Activated naive CD8-positive, alpha-beta T cell treated with anti-CD3 and anti-CD28 coated beads, Interleukin-2, amount 10 ng/mL, durations not matched to agents 7 days and 5 days (primary cell): Measurements from ENCODE around the gene ADGRD1. TPM values are rescaled to one million over a fixed set of nuclear protein-coding genes. Genes with fewer than 3 reads are reported as not detected.

Experiments
- ATAC-seq: fragments of 150-1000 bp; cut with Tn5 transposase; one replicate; pipeline ENCODE4 v1.10.0; 2021; ENCODE audit warnings: low read depth, moderate library complexity
- POLR2A ChIA-PET: fragments of 350-600 bp; sonication (Branson Sonifier 250); formaldehyde crosslinking; loops from one replicate; lab custom pipeline; 2021; ENCODE audit warnings: antibody characterized with exemption; lab: Charles Lee
- DNase-seq: peaks from one replicate; pipeline ENCODE4 v3.0.0; 2021
- H3K27ac Mint-ChIP-seq: one replicate; pipeline ENCODE4 v1.8.0; 2022; ENCODE audit warnings: mild to moderate bottlenecking, mixed read lengths
- H3K27me3 Mint-ChIP-seq: one replicate; pipeline ENCODE4 v1.8.0; 2022; ENCODE audit warnings: mild to moderate bottlenecking, moderate library complexity, mixed read lengths
- H3K36me3 Mint-ChIP-seq: one replicate; pipeline ENCODE4 v1.8.0; 2021; ENCODE audit warnings: mild to moderate bottlenecking, mixed read lengths
- H3K4me1 Mint-ChIP-seq: one replicate; pipeline ENCODE4 v1.8.0; 2021; ENCODE audit warnings: mixed read lengths
- H3K4me3 Mint-ChIP-seq: one replicate; pipeline ENCODE4 v1.8.0; 2022; ENCODE audit warnings: mild to moderate bottlenecking, moderate library complexity, mixed read lengths
- H3K9me3 Mint-ChIP-seq: one replicate; pipeline ENCODE4 v1.8.0; 2021; ENCODE audit warnings: mixed read lengths
- total RNA-seq, 2 experiments: library from RNA; stranded (reverse); gene quantifications; one replicate each; pipeline ENCODE4 v1.2.3, GENCODE V29; 2021

The ADGRD1 gene
- total RNA-seq, 2 experiments from 2014 or later = not detected

- no peak for ATAC-seq
- Mint-ChIP-seq H3K4me1 (peaks cover 4% of the 10 kb centered on the region), H3K27ac (no peak overlapping the region), H3K9me3 (no peaks in the 10 kb centered on the region), H3K27me3 (peaks cover 7% of the 10 kb centered on the region), H3K36me3 (no peaks in the 10 kb centered on the region), H3K4me3 (no peak overlapping the region)
- POLR2A ChIA-PET = no interaction called here
- DNase-seq = no peak
Observed at GRCh38 chr12:131049549-131050339, 96.0 kb downstream of the ADGRD1 start.

DNA sequence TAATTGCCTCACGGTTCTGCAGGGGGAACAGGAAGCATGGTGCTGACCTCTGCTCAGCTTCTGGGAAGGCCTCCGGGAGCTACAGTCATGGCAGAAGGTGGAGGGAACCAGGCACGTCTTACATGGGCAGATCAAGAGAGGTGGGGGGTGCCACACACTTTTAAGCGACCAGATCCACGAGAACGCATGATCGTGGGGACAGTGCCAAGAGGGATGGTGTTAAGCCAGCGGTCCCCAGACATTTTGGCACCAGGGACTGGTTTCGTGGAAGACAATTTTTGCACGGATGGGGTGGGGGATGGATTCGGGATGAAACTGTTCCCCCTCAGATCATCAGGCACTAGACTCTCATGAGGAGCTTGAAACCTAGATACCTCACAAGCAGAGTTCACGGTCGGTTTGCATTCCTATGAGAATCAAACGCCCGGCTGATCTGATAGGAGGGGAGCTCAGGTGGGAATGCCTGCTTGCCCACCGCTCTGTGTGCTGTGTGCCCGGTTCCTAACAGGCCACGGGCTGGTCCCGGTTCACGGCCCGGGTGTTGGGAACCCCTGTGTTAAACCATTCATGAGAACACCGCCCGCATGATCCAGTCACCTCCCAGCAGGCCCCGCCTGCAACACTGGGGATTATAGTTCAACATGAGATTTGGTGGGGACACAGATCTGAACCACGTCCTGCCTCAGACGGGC is 96.9 kb downstream of the ADGRD1 start:
- DNase-seq (no peak), ATAC-seq (no peak)
- POLR2A ChIA-PET = no interaction called here
- Mint-ChIP-seq H3K36me3 (no peaks in the 10 kb centered on the region), H3K27ac (no peak overlapping the region), H3K4me1 (peaks cover 11% of the 10 kb centered on the region), H3K27me3 (peaks cover 7% of the 10 kb centered on the region), H3K4me3 (no peak overlapping the region), H3K9me3 (no peaks in the 10 kb centered on the region)

DNA sequence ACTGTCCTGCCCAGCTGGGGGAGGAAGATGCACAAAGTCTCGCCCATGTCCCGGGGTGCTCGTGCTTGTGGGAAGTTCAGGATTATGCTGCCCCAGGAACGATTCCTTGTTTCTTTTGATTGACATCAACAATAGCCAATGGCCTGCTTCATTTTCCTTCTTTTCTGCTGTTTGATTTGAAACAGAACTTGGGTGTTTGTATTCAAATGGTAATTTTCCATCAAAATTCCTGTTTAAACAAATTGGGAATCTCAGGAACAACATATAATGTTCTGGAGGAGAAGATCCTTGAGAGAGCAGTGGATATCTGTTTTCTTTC is 97.4 kb downstream of the ADGRD1 start:
- Mint-ChIP-seq H3K4me1 (peaks cover 16% of the 10 kb centered on the region), H3K27ac (no peak overlapping the region), H3K9me3 (no peaks in the 10 kb centered on the region), H3K36me3 (no peaks in the 10 kb centered on the region), H3K4me3 (no peak overlapping the region), H3K27me3 (peaks cover 8% of the 10 kb centered on the region)
- no peak for DNase-seq
- POLR2A ChIA-PET = no interaction called here
- ATAC-seq = no peak

DNA sequence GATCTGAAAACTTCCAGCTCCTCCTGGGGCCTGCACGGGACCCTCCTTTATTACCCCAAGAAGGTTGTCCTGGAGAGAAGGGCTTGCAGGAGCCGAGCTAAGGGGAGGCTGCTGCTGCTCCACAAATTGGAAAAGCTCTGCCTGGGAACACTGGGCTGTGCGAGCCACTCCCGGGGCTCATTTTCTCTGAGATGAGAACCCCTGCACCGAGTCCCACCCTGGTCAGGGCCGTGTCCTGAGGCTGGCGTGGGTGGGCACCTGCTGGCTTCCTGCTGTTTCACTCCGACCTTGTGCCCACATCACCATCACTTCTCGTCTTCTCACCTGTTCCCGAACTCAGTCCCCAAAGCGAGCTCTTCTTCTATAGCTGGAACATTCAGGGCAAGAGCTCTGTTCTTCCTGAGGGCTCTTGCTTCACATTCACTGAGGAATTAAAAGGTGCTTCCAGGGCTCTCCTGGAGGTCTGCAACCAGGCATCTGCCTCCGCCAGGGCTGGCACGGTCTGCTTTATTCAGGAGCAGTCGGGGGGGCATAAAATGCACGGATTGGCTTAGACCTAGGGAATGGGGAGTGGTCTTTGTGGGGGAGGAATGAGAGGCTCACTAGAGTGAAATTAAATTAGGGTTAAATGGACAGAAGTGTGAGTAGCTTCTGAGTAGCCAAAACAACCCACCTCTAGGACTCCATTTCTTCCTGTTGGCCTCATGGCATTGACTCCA is 98.5 kb downstream of the ADGRD1 start:
- DNase-seq = no peak
- peaks cover 22% of the 10 kb centered on the region for H3K4me1 Mint-ChIP-seq
- POLR2A ChIA-PET = no interaction called here
- peaks cover 15% of the 10 kb centered on the region for H3K27me3 Mint-ChIP-seq
- H3K27ac Mint-ChIP-seq = no peak overlapping the region
- no peaks in the 10 kb centered on the region for H3K36me3 Mint-ChIP-seq
- H3K9me3 Mint-ChIP-seq = no peaks in the 10 kb centered on the region
- no peak for ATAC-seq
- no peak overlapping the region for H3K4me3 Mint-ChIP-seq

- no peak for ATAC-seq
- peaks cover 16% of the 10 kb centered on the region for H3K27me3 Mint-ChIP-seq
- H3K27ac Mint-ChIP-seq = no peak overlapping the region
- no peaks in the 10 kb centered on the region for H3K9me3 Mint-ChIP-seq
- DNase-seq = no peak
- no peaks in the 10 kb centered on the region for H3K36me3 Mint-ChIP-seq
- peaks cover 22% of the 10 kb centered on the region for H3K4me1 Mint-ChIP-seq
- POLR2A ChIA-PET = no interaction called here
- H3K4me3 Mint-ChIP-seq = no peak overlapping the region
Observed at GRCh38 chr12:131052929-131053328, 99.2 kb downstream of the ADGRD1 start.

DNA sequence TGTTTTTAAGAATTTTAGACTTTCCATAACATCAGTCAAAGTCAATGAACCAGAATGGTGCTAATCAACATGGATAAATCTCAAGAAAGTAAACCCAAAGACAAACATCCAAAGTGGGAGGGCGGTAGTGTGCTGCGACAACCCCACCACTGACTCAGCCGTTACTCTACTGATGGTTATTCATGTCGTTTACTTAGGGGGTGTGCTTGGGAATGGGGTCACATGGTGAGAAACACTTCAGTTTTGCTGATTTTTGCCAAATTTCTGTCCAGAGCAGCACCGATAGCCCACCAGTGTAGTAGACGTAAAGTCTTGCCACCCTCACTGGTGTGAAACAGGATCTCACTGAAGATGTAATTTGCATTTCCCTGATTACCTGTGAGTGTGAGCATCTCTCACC is 99.9 kb downstream of the ADGRD1 start:
- peaks cover 17% of the 10 kb centered on the region for H3K27me3 Mint-ChIP-seq
- POLR2A ChIA-PET = no interaction called here
- H3K36me3 Mint-ChIP-seq = no peaks in the 10 kb centered on the region
- no peak overlapping the region for H3K27ac Mint-ChIP-seq
- no peaks in the 10 kb centered on the region for H3K9me3 Mint-ChIP-seq
- no peak for ATAC-seq
- no peak for DNase-seq
- H3K4me1 Mint-ChIP-seq = peaks cover 22% of the 10 kb centered on the region
- no peak overlapping the region for H3K4me3 Mint-ChIP-seq

DNA sequence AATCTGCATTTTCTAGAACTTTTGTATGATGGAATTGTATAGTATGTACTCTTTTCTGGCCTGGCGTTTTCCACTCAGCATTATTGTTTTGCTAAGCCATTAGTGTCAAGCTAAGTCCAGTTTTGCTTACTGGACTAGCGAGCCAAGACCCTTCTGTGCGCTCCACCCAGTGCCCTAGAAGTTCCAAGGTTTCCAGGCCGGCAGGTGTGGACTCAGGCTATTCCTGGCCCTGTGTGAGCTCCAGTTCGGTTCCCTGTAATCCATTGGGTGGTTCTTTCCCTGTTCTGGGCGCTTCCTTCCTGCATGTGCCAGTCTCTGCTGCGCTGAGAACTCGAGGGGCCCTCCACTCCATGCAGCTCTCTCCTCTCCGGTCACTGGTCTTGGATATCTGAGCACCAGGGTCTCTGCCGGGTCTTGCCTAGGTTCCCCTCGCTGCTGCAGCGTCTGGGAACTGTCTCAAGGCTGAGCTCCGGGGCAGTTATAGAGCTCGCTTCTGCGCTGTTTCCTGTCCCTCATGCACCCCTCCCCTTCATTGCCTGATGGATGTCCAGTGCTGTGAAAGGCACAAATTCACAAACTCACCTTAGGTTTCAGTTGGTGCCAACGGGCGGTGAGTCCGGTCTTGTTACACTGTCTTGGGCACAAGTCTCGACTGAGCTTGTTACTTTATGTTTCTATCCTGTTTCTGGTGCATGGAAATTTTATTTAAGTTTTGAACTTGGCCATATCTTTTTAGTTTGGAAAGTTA is 100.8 kb downstream of the ADGRD1 start:
- peaks cover 17% of the 10 kb centered on the region for H3K27me3 Mint-ChIP-seq
- no peaks in the 10 kb centered on the region for H3K9me3 Mint-ChIP-seq
- no peaks in the 10 kb centered on the region for H3K36me3 Mint-ChIP-seq
- POLR2A ChIA-PET = no interaction called here
- DNase-seq (no peak), ATAC-seq (no peak)
- no peak overlapping the region for H3K4me3 Mint-ChIP-seq
- H3K4me1 Mint-ChIP-seq = peaks cover 22% of the 10 kb centered on the region
- H3K27ac Mint-ChIP-seq = no peak overlapping the region

GRCh38 chr12:131055093-131055465 is 101.4 kb downstream of the ADGRD1 start:
- no peaks in the 10 kb centered on the region for H3K9me3 Mint-ChIP-seq
- peak overlapping the region; percentile 36 for H3K4me3 Mint-ChIP-seq
- peaks cover 22% of the 10 kb centered on the region for H3K4me1 Mint-ChIP-seq
- DNase-seq (no peak), ATAC-seq (no peak)
- no peaks in the 10 kb centered on the region for H3K36me3 Mint-ChIP-seq
- POLR2A ChIA-PET = no interaction called here
- H3K27me3 Mint-ChIP-seq = peaks cover 17% of the 10 kb centered on the region
- peak overlapping the region; percentile 41 for H3K27ac Mint-ChIP-seq

- no peaks in the 10 kb centered on the region for H3K9me3 Mint-ChIP-seq
- POLR2A ChIA-PET = no interaction called here
- no peaks in the 10 kb centered on the region for H3K36me3 Mint-ChIP-seq
- H3K4me1 Mint-ChIP-seq = peaks cover 22% of the 10 kb centered on the region
- H3K27me3 Mint-ChIP-seq = peaks cover 19% of the 10 kb centered on the region
- H3K4me3 Mint-ChIP-seq = peak overlapping the region; percentile 36
- peak; percentile 79 for ATAC-seq
- H3K27ac Mint-ChIP-seq = peak overlapping the region; percentile 41
- no peak for DNase-seq
Observed at GRCh38 chr12:131055596-131056233, 102.0 kb downstream of the ADGRD1 start.

DNA sequence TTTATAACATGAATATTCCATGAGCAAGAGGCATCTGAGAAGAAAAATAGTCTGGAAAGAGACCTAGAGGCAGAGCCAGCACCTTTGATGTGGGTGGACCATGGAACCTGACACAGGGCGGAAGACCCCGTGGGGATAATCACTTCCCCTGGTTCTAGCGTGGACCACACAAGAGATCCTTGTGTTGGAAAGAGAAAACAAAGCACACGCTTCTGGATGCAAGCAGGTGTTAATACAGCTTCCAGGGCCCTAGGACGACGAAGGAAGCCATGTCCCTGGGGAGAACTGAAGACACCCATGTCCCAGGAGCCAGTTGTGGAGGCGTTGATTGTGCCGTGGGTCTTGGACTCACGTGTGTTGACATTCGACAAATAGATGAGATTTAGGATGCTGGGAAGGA is 102.9 kb downstream of the ADGRD1 start:
- DNase-seq = no peak
- POLR2A ChIA-PET = no interaction called here
- Mint-ChIP-seq H3K27me3 (peaks cover 20% of the 10 kb centered on the region), H3K4me3 (no peak overlapping the region), H3K4me1 (peaks cover 22% of the 10 kb centered on the region), H3K27ac (no peak overlapping the region), H3K9me3 (no peaks in the 10 kb centered on the region), H3K36me3 (no peaks in the 10 kb centered on the region)
- ATAC-seq = no peak

GRCh38 chr12:131057211-131057721 is 103.6 kb downstream of the ADGRD1 start:
- Mint-ChIP-seq H3K36me3 (no peaks in the 10 kb centered on the region), H3K4me3 (no peak overlapping the region), H3K4me1 (peaks cover 22% of the 10 kb centered on the region), H3K27ac (no peak overlapping the region), H3K9me3 (no peaks in the 10 kb centered on the region), H3K27me3 (peaks cover 23% of the 10 kb centered on the region)
- ATAC-seq (no peak), DNase-seq (no peak)
- POLR2A ChIA-PET = no interaction called here

GRCh38 chr12:131057722-131058515 is 104.2 kb downstream of the ADGRD1 start:
- no peaks in the 10 kb centered on the region for H3K9me3 Mint-ChIP-seq
- H3K27ac Mint-ChIP-seq = no peak overlapping the region
- DNase-seq (no peak), ATAC-seq (no peak)
- no peaks in the 10 kb centered on the region for H3K36me3 Mint-ChIP-seq
- POLR2A ChIA-PET = interaction anchor here (0.6 kb wide), 1 partner anchor 181 kb away, joined by 3 read pairs; no protein-coding TSS in a partner anchor
- peaks cover 23% of the 10 kb centered on the region for H3K27me3 Mint-ChIP-seq
- peaks cover 22% of the 10 kb centered on the region for H3K4me1 Mint-ChIP-seq
- H3K4me3 Mint-ChIP-seq = no peak overlapping the region
